SK-N-MC (cell line): ENCODE data around the gene MACROD2.

ENCODE experiments used
- DNase-seq: peaks from one replicate; pipeline ENCODE4 v3.0.0-alpha.2; 2011; ENCODE audit warnings: low read depth, low spot score
- H3K27ac ChIP-seq: fragments of 200-600 bp; sonication (generic); 2 replicates; pipeline ENCODE4 v1.5.1; 2016; ENCODE audit warnings: mixed run types
- H3K36me3 ChIP-seq: fragments of 200-600 bp; sonication (generic); 2 replicates; pipeline ENCODE4 v1.6.1; 2017; ENCODE audit warnings: antibody characterized with exemption, low read length, mixed read lengths; ENCODE audit not compliant: insufficient read depth
- H3K4me3 ChIP-seq: fragments of 200-600 bp; sonication (generic); 2 replicates; pipeline ENCODE4 v1.5.1; 2016
- H3K9ac ChIP-seq: fragments of 200-600 bp; sonication (generic); 2 replicates; pipeline ENCODE4 v1.8.0; 2017; ENCODE audit warnings: mixed run types, mixed read lengths; ENCODE audit not compliant: insufficient read length
- H3K9me3 ChIP-seq: fragments of 200-600 bp; sonication (generic); 2 replicates; pipeline ENCODE4 v1.6.1; 2017; ENCODE audit warnings: low read depth, mild to moderate bottlenecking, antibody characterized with exemption, low read length, moderate library complexity, mixed read lengths
- EZH2 ChIP-seq: fragments of 200-600 bp; sonication (generic); IDR thresholded peaks from one replicate; pipeline ENCODE4 v1.6.1; 2017; ENCODE audit warnings: antibody characterized with exemption
- FOXP2 ChIP-seq: optimal IDR thresholded peaks from 2 replicates; pipeline ENCODE3; 2011; ENCODE audit warnings: mild to moderate bottlenecking, moderate library complexity; ENCODE audit not compliant: insufficient read depth; ENCODE audit errors: extremely low read length, control extremely low read depth
- POLR2AphosphoS5 ChIP-seq: IDR thresholded peaks from 2 replicates; pipeline ENCODE4 v1.6.1; 2012; ENCODE audit warnings: mild to moderate bottlenecking, low read depth, low read length, borderline replicate concordance

The MACROD2 gene

DNA sequence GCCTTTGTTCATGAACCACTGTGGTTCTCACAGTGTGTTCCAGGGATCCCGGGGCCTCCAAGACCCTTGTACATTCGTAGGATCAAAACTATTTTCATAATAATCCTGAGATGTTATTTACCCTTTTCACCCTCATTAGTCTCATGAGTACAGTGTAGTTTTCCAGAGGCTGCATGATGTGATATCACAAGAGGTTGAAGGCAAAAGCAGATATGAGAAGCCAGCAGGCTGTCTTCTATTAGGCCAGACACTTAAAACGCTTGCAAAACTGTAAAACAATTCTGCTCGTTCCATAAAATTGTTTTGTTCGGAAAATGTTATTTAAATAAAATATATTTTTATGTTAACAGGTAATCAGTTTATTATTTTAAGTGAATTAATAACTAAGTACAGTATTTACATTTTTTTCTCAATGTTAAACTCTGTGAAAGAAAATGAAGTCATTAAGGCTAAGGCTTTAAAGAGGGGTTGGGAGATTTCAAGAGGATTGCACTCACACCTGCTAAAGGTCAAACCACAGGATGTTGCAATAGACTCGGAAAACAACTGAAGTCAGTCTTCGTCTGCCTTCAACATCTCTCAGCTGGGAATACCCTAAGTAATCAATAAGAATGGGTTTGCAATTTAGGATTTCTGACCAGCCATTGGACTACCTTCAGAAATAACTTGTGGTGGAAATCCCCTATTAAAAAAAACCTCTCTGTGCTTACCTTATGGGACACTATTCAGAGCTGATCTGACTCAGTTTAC is 2103.7 kb downstream of the MACROD2 start:
- H3K36me3 ChIP-seq: no peaks in the 10 kb centered on the region
- TF ChIP-seq FOXP2: no peak
- no peak for TF ChIP-seq POLR2AphosphoS5
- no peak for TF ChIP-seq EZH2
- H3K9me3 ChIP-seq: no peaks in the 10 kb centered on the region
- no peak for DNase-seq
- no peak overlapping the region for H3K4me3 ChIP-seq
- H3K9ac ChIP-seq: no peak overlapping the region
- H3K27ac ChIP-seq: no peak overlapping the region

- no peak overlapping the region for H3K9ac ChIP-seq
- no peaks in the 10 kb centered on the region for H3K36me3 ChIP-seq
- no peak overlapping the region for H3K4me3 ChIP-seq
- no peak for TF ChIP-seq EZH2
- no peak for TF ChIP-seq POLR2AphosphoS5
- no peak for TF ChIP-seq FOXP2
- H3K27ac ChIP-seq: no peak overlapping the region
- no peak for DNase-seq
- no peaks in the 10 kb centered on the region for H3K9me3 ChIP-seq
Measured at GRCh38 chr20:16100111-16100510, 2104.8 kb downstream of the MACROD2 start.

- Histone ChIP-seq H3K36me3 (no peaks in the 10 kb centered on the region), H3K9me3 (no peaks in the 10 kb centered on the region), H3K9ac (no peak overlapping the region), H3K27ac (no peak overlapping the region), H3K4me3 (no peak overlapping the region)
- DNase-seq: no peak
- TF ChIP-seq FOXP2 (no peak), POLR2AphosphoS5 (no peak), EZH2 (no peak)
Measured at GRCh38 chr20:16100767-16101166, 2105.5 kb downstream of the MACROD2 start.
